H9 (cell line): Measurements from ENCODE around the gene CIAO1. TPM values are rescaled to one million over a fixed set of nuclear protein-coding genes. Genes with fewer than 3 reads are reported as not detected.

Experiments used
- DNase-seq: peaks from one replicate; pipeline ENCODE4 v3.0.0-alpha.2; 2017
- H2AFZ ChIP-seq: one replicate; pipeline ENCODE4 v1.6.1; 2013; ENCODE audit warnings: mild to moderate bottlenecking, low read length, control low read depth, moderate library complexity
- H2AK5ac ChIP-seq: 2 replicates; pipeline ENCODE4 v1.6.1; 2013; ENCODE audit warnings: low read length, control low read depth, mixed read lengths; ENCODE audit not compliant: insufficient read length
- H2BK120ac ChIP-seq: one replicate; pipeline ENCODE4 v1.6.1; 2013; ENCODE audit warnings: low read depth, mild to moderate bottlenecking, low read length, control low read depth, inconsistent platforms; ENCODE audit not compliant: poor library complexity, severe bottlenecking
- H2BK12ac ChIP-seq: 2 replicates; pipeline ENCODE4 v1.6.1; 2013; ENCODE audit warnings: low read length, control low read depth, mixed read lengths, low read depth; ENCODE audit not compliant: insufficient read length
- H2BK15ac ChIP-seq: 2 replicates; pipeline ENCODE4 v1.6.1; 2013; ENCODE audit warnings: low read depth, low read length, control low read depth
- H2BK20ac ChIP-seq: one replicate; pipeline ENCODE4 v1.6.1; 2013; ENCODE audit warnings: low read depth, mild to moderate bottlenecking, low read length, control low read depth, inconsistent platforms; ENCODE audit not compliant: poor library complexity, severe bottlenecking
- H2BK5ac ChIP-seq: 2 replicates; pipeline ENCODE4 v1.6.1; 2013; ENCODE audit warnings: low read length, control low read depth, mixed read lengths; ENCODE audit not compliant: insufficient read length
- H3K14ac ChIP-seq: 2 replicates; pipeline ENCODE4 v1.6.1; 2013; ENCODE audit warnings: low read length, control low read depth; ENCODE audit not compliant: insufficient read depth
- H3K18ac ChIP-seq: 2 replicates; pipeline ENCODE4 v1.6.1; 2013; ENCODE audit warnings: low read depth, mild to moderate bottlenecking, mixed read lengths, low read length, control low read depth; ENCODE audit not compliant: insufficient read length
- H3K23ac ChIP-seq: 2 replicates; pipeline ENCODE4 v1.6.1; 2013; ENCODE audit warnings: low read length, control low read depth, mixed read lengths, low read depth; ENCODE audit not compliant: insufficient read length
- H3K23me2 ChIP-seq: 2 replicates; pipeline ENCODE4 v1.6.1; 2013; ENCODE audit warnings: low read depth, mild to moderate bottlenecking, mixed read lengths, low read length, control low read depth; ENCODE audit not compliant: insufficient read length, poor library complexity, severe bottlenecking
- H3K27ac ChIP-seq: 2 replicates; pipeline ENCODE4 v1.5.1; 2013; ENCODE audit warnings: low read length, control low read depth, mixed read lengths, low read depth; ENCODE audit not compliant: insufficient read length
- H3K27me3 ChIP-seq: 2 replicates; pipeline ENCODE4 v1.6.1; 2013; ENCODE audit warnings: low read length, control low read depth, inconsistent platforms; ENCODE audit not compliant: insufficient read depth
- H3K4ac ChIP-seq: 2 replicates; pipeline ENCODE4 v1.6.1; 2013; ENCODE audit warnings: low read depth, mild to moderate bottlenecking, control low read depth, inconsistent platforms, low read length, moderate library complexity
- H3K4me1 ChIP-seq: 2 replicates; pipeline ENCODE4 v1.6.1; 2013; ENCODE audit warnings: low read length, control low read depth, inconsistent platforms; ENCODE audit not compliant: insufficient read depth
- H3K4me2 ChIP-seq: 2 replicates; pipeline ENCODE4 v1.6.1; 2013; ENCODE audit warnings: low read length, control low read depth, mixed read lengths; ENCODE audit not compliant: insufficient read length, insufficient read depth
- H3K56ac ChIP-seq: 2 replicates; pipeline ENCODE4 v1.6.1; 2013; ENCODE audit warnings: low read depth, mild to moderate bottlenecking, mixed read lengths, low read length, control low read depth; ENCODE audit not compliant: insufficient read length
- H3K79me1 ChIP-seq: 2 replicates; pipeline ENCODE4 v1.6.1; 2013; ENCODE audit warnings: low read depth, mild to moderate bottlenecking, moderate library complexity, low read length, control low read depth, inconsistent platforms; ENCODE audit not compliant: insufficient read depth, poor library complexity, severe bottlenecking
- H3K79me2 ChIP-seq: 2 replicates; pipeline ENCODE4 v1.6.1; 2013; ENCODE audit warnings: low read length, control low read depth, inconsistent platforms; ENCODE audit not compliant: insufficient read depth
- H3K9ac ChIP-seq: 2 replicates; pipeline ENCODE4 v1.6.1; 2013; ENCODE audit warnings: low read length, control low read depth, mixed read lengths; ENCODE audit not compliant: insufficient read length; ENCODE audit errors: extremely low read depth
- H3K9me3 ChIP-seq: one replicate; pipeline ENCODE4 v1.6.1; 2013; ENCODE audit warnings: low read depth, low read length, inconsistent platforms; ENCODE audit not compliant: control insufficient read depth
- H3T11ph ChIP-seq: one replicate; pipeline ENCODE4 v1.6.1; 2013; ENCODE audit warnings: mild to moderate bottlenecking, low read length, control low read depth, inconsistent platforms
- H4K20me1 ChIP-seq: one replicate; pipeline ENCODE4 v1.6.1; 2013; ENCODE audit not compliant: control insufficient read depth, insufficient read length, insufficient read depth
- H4K5ac ChIP-seq: 2 replicates; pipeline ENCODE4 v1.6.1; 2013; ENCODE audit warnings: low read depth, mild to moderate bottlenecking, mixed read lengths, low read length, control low read depth; ENCODE audit not compliant: insufficient read length
- H4K8ac ChIP-seq: replicated peaks from 2 replicates; pipeline ENCODE4 v1.6.1; 2013; ENCODE audit warnings: low read length, control low read depth, mixed read lengths, low read depth; ENCODE audit not compliant: insufficient read length
- H4K91ac ChIP-seq: 2 replicates; pipeline ENCODE4 v1.6.1; 2013; ENCODE audit warnings: low read depth, mild to moderate bottlenecking, moderate library complexity, mixed read lengths, low read length, control low read depth; ENCODE audit not compliant: insufficient read length
- H3K27ac Mint-ChIP-seq, 3 experiments: 2 replicates in 2 of 3; 3 replicates in 1 of 3; pipeline ENCODE4 v1.8.0; 2020 to 2021; ENCODE audit warnings: mixed read lengths in 3 of 3, mild to moderate bottlenecking in 1 of 3, moderate library complexity in 1 of 3
- H3K27me3 Mint-ChIP-seq: 2 replicates; pipeline ENCODE4 v1.8.0; 2021; ENCODE audit warnings: low read depth, mild to moderate bottlenecking, moderate library complexity, mixed read lengths
- H3K36me3 Mint-ChIP-seq, 3 experiments: 2 replicates in 2 of 3; 3 replicates in 1 of 3; pipeline ENCODE4 v1.8.0; 2020 to 2021; ENCODE audit warnings: low read depth in 3 of 3, mixed read lengths in 3 of 3; ENCODE audit not compliant: insufficient read depth in 1 of 3
- H3K4me1 Mint-ChIP-seq, 2 experiments: 2 replicates each; pipeline ENCODE4 v1.8.0; 2020; ENCODE audit warnings: mixed read lengths in 2 of 2
- H3K4me3 Mint-ChIP-seq, 2 experiments: 2 replicates in 1 of 2; 3 replicates in 1 of 2; pipeline ENCODE4 v1.8.0; 2020 to 2021; ENCODE audit warnings: mild to moderate bottlenecking in 2 of 2, mixed read lengths in 2 of 2, moderate library complexity in 1 of 2
- H3K9me3 Mint-ChIP-seq, 2 experiments: 2 replicates in 1 of 2; 3 replicates in 1 of 2; pipeline ENCODE4 v1.8.0; 2020; ENCODE audit warnings: mild to moderate bottlenecking in 2 of 2, mixed read lengths in 2 of 2, moderate library complexity in 1 of 2
- WGBS: extraction: QIAGEN DNeasy Blood & Tissue Kit; methylation state at CpG from one replicate; pipeline ENCODE4 v1.1.7; 2013; ENCODE audit warnings: missing lambda C conversion rate, low lambda C conversion rate, mixed read lengths; ENCODE audit not compliant: insufficient read length; ENCODE audit errors: extremely low coverage; 5-methylcytosine and 5-hydroxymethylcytosine counted together
- total RNA-seq: library from RNA; stranded (reverse); gene quantifications from 2 replicates; pipeline ENCODE4 v1.2.1, GENCODE V29; 2021
- TF ChIP-seq, protein P1 (sequence below): fragments of 200-600 bp; sonication (generic); conservative IDR thresholded peaks from 3 replicates; pipeline ENCODE4 v1.8.0; 2021; ENCODE audit warnings: antibody characterized with exemption, mild to moderate bottlenecking

Gene CIAO1
- total RNA-seq, 1 experiment from 2014 or later, result 67.6 TPM

DNA sequence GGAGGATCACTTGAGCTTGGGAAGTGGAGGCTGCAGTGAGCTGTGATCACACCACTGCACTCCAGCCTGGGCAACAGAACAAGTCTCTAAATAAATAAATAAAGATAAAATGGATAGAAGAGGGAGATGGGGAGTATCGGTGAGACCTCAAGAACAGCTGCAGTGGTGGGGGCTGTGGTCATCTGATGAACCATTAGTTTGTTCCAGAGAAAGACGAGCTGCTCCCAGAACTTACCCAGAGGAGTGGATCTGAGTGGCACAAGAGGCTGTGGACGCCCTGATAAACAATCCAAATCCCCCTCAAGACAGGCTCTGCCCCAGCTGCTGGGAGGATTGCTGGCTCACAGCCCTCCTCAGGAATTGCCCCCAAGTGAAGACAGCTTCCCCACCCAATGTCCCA is 26.9 kb upstream of the CIAO1 start:
- no CpG with 5 or more reads among the region's 3 CpGs for WGBS
- H2BK20ac ChIP-seq, result no peak overlapping the region
- H4K8ac ChIP-seq, result no peak overlapping the region
- no peak overlapping the region for H3T11ph ChIP-seq
- no peak overlapping the region for H4K91ac ChIP-seq
- H3K4me3 Mint-ChIP-seq, result no peak overlapping the region
- no peak overlapping the region for H4K5ac ChIP-seq
- no peaks in the 10 kb centered on the region for H4K20me1 ChIP-seq
- H3K27me3 Mint-ChIP-seq, result no peaks in the 10 kb centered on the region
- no peaks in the 10 kb centered on the region for H3K27me3 ChIP-seq
- H3K79me1 ChIP-seq, result no peaks in the 10 kb centered on the region
- no peak overlapping the region for H2BK5ac ChIP-seq
- no peak for DNase-seq
- no peak overlapping the region for H3K9ac ChIP-seq
- TF ChIP-seq, protein P1, sequence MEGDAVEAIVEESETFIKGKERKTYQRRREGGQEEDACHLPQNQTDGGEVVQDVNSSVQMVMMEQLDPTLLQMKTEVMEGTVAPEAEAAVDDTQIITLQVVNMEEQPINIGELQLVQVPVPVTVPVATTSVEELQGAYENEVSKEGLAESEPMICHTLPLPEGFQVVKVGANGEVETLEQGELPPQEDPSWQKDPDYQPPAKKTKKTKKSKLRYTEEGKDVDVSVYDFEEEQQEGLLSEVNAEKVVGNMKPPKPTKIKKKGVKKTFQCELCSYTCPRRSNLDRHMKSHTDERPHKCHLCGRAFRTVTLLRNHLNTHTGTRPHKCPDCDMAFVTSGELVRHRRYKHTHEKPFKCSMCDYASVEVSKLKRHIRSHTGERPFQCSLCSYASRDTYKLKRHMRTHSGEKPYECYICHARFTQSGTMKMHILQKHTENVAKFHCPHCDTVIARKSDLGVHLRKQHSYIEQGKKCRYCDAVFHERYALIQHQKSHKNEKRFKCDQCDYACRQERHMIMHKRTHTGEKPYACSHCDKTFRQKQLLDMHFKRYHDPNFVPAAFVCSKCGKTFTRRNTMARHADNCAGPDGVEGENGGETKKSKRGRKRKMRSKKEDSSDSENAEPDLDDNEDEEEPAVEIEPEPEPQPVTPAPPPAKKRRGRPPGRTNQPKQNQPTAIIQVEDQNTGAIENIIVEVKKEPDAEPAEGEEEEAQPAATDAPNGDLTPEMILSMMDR, result no peak
- H3K79me2 ChIP-seq, result no peaks in the 10 kb centered on the region
- H3K36me3 Mint-ChIP-seq, result no peaks in the 10 kb centered on the region
- no peak overlapping the region for H2BK12ac ChIP-seq
- no peak overlapping the region for H2BK15ac ChIP-seq
- H3K23ac ChIP-seq, result no peak overlapping the region
- H3K23me2 ChIP-seq, result no peaks in the 10 kb centered on the region
- H2AFZ ChIP-seq, result no peak overlapping the region
- no peak overlapping the region for H3K27ac ChIP-seq
- H3K14ac ChIP-seq, result no peak overlapping the region
- no peak overlapping the region for H2AK5ac ChIP-seq
- peaks cover 9% of the 10 kb centered on the region in 2 experiments for H3K4me1 Mint-ChIP-seq
- H3K56ac ChIP-seq, result no peak overlapping the region
- no peak overlapping the region for H2BK120ac ChIP-seq
- H3K9me3 Mint-ChIP-seq, result no peaks in the 10 kb centered on the region
- H3K27ac Mint-ChIP-seq, result no peak overlapping the region
- no peaks in the 10 kb centered on the region for H3K9me3 ChIP-seq
- H3K4me2 ChIP-seq, result no peak overlapping the region
- no peak overlapping the region for H3K4ac ChIP-seq
- no peaks in the 10 kb centered on the region for H3K4me1 ChIP-seq
- H3K18ac ChIP-seq, result no peak overlapping the region
